Ascending aorta (tissue), 2 donors: ENCODE results near the gene LSS. TPM values are rescaled to one million over a fixed set of nuclear protein-coding genes. Genes with fewer than 3 reads are reported as not detected.

Experiments
- DNase-seq, 2 donors: peaks; one replicate each; pipeline ENCODE4 v3.0.0-alpha.2; 2019; ENCODE audit warnings: low spot score in 2 of 2
- H3K27ac ChIP-seq, 2 donors: fragments of 200-600 bp; sonication (generic); one replicate each; pipeline ENCODE4 v1.5.1; 2016 to 2017; ENCODE audit warnings: mild to moderate bottlenecking in 1 of 2
- H3K27me3 ChIP-seq: fragments of 200-600 bp; sonication (generic); one replicate; pipeline ENCODE4 v1.5.1; 2017
- H3K36me3 ChIP-seq, 2 donors: fragments of 200-600 bp; sonication (generic); one replicate each; pipeline ENCODE4 v1.5.1; 2016
- H3K4me1 ChIP-seq, 2 donors: fragments of 200-600 bp; sonication (generic); one replicate each; pipeline ENCODE4 v1.5.1; 2016 to 2017; ENCODE audit warnings: mild to moderate bottlenecking in 1 of 2
- H3K4me3 ChIP-seq, 2 donors: fragments of 200-600 bp; sonication (generic); one replicate each; pipeline ENCODE4 v1.5.1; 2016 to 2017; ENCODE audit warnings: mild to moderate bottlenecking in 1 of 2
- H3K9me3 ChIP-seq, 2 donors: fragments of 200-600 bp; sonication (generic); one replicate each; pipeline ENCODE4 v1.5.1; 2016
- CTCF ChIP-seq, 3 experiments: fragments of 200-600 bp in 2 of 3; fragments of 450-650 bp in 1 of 3; sonication (generic) in 2 of 3; IDR thresholded peaks; one replicate each; pipeline ENCODE4 v1.5.1; 2016 to 2019; ENCODE audit warnings: antibody characterized with exemption in 3 of 3, mild to moderate bottlenecking in 1 of 3, moderate library complexity in 1 of 3
- intact Hi-C: fragments of 100-400 bp; cut with DNase I; formaldehyde crosslinking; loops from one replicate; pipeline ENCODE4 v1.15.1; 2023
- total RNA-seq: library from RNA; depleted of rRNA; stranded (reverse); fragments of >200 nt; gene quantifications from one replicate; pipeline ENCODE4 v1.1.0, GENCODE V29; 2016

Gene LSS
- total RNA-seq, 1 donor from 2014 or later: 49.4 TPM

GRCh38 chr21:46160657-46160906, 68.0 kb downstream of the LSS start:
- no peak overlapping the region for H3K27ac ChIP-seq
- no peaks in the 10 kb centered on the region for H3K4me1 ChIP-seq
- H3K9me3 ChIP-seq: no peaks in the 10 kb centered on the region
- intact Hi-C loops: no loop called here
- no peaks in the 10 kb centered on the region for H3K27me3 ChIP-seq
- TF ChIP-seq CTCF (IDR thresholded peaks at IDR 0.05): no peak
- no peak overlapping the region for H3K4me3 ChIP-seq
- DNase-seq: peak in 1 of 2 donors; percentile 37
- peaks cover 0 to 5% of the 10 kb centered on the region in 2 donors for H3K36me3 ChIP-seq

GRCh38 chr21:46159841-46160656, 68.5 kb downstream of the LSS start:
- intact Hi-C loops: no loop called here
- TF ChIP-seq CTCF (IDR thresholded peaks at IDR 0.05): no peak
- Histone ChIP-seq H3K27ac (no peak overlapping the region), H3K9me3 (no peaks in the 10 kb centered on the region), H3K36me3 (peaks cover 0 to 5% of the 10 kb centered on the region in 2 donors), H3K4me1 (no peaks in the 10 kb centered on the region), H3K4me3 (no peak overlapping the region), H3K27me3 (no peaks in the 10 kb centered on the region)
- peak in 1 of 2 donors; percentile 48 for DNase-seq

- no peaks in the 10 kb centered on the region for H3K27me3 ChIP-seq
- TF ChIP-seq CTCF (IDR thresholded peaks at IDR 0.05): no peak
- H3K9me3 ChIP-seq: no peaks in the 10 kb centered on the region
- H3K4me1 ChIP-seq: no peaks in the 10 kb centered on the region
- intact Hi-C loops: no loop called here
- H3K36me3 ChIP-seq: peaks cover 0 to 5% of the 10 kb centered on the region in 2 donors
- H3K4me3 ChIP-seq: no peak overlapping the region
- peak in 1 of 2 donors; percentile 58 for DNase-seq
- no peak overlapping the region for H3K27ac ChIP-seq
Measured at GRCh38 chr21:46159390-46159789, 69.2 kb downstream of the LSS start.

- Histone ChIP-seq H3K27me3 (no peaks in the 10 kb centered on the region), H3K36me3 (peaks cover 0 to 5% of the 10 kb centered on the region in 2 donors), H3K4me1 (no peaks in the 10 kb centered on the region), H3K4me3 (no peak overlapping the region), H3K9me3 (no peaks in the 10 kb centered on the region), H3K27ac (no peak overlapping the region)
- intact Hi-C loops: no loop called here
- TF ChIP-seq CTCF (IDR thresholded peaks at IDR 0.05): no peak
- peak in 1 of 2 donors; percentile 50 for DNase-seq
Measured at GRCh38 chr21:46158666-46159300, 69.8 kb downstream of the LSS start.

- peaks cover 0 to 2% of the 10 kb centered on the region in 2 donors for H3K4me1 ChIP-seq
- H3K27me3 ChIP-seq: no peaks in the 10 kb centered on the region
- no peak overlapping the region for H3K27ac ChIP-seq
- H3K9me3 ChIP-seq: no peaks in the 10 kb centered on the region
- H3K36me3 ChIP-seq: peaks cover 0 to 5% of the 10 kb centered on the region in 2 donors
- DNase-seq: no peak
- intact Hi-C loops: no loop called here
- TF ChIP-seq CTCF (IDR thresholded peaks at IDR 0.05): no peak
- no peak overlapping the region for H3K4me3 ChIP-seq
Measured at GRCh38 chr21:46157987-46158451, 70.6 kb downstream of the LSS start.
